Measurements from ENCODE around the gene NTNG2. TPM values are rescaled to one million over a fixed set of nuclear protein-coding genes. Genes with fewer than 3 reads are reported as not detected.

NTNG2 gene
- total and polyA plus RNA-seq, 7 donors: 0.01 to 1.3 (median 0.20) TPM

- no peak for DNase-seq
- no peak for ATAC-seq
- intact Hi-C loops (cut with DNase I): no loop called here
- Histone ChIP-seq H3K36me3 (ENCODE audit: insufficient read depth in 1 of 2, low read depth in 1 of 2) (no peaks in the 10 kb centered on the region), H3K27ac (no peak overlapping the region), H3K4me1 (no peaks in the 10 kb centered on the region), H3K4me3 (no peak overlapping the region), H3K9me3 (no peaks in the 10 kb centered on the region), H3K27me3 (ENCODE audit: insufficient read depth in 3 of 3, low read length in 2 of 3) (peaks cover 0 to 44% (median 9%) of the 10 kb centered on the region in 3 donors)
- no peak for TF ChIP-seq CTCF (IDR thresholded peaks at IDR 0.05)
- 38 to 44% (median 39%) methylated on average over 6 of the region's 6 CpGs for WGBS, 3 donors
Observed at GRCh38 chr9:132249123-132249522, 87.3 kb downstream of the NTNG2 start.

- TF ChIP-seq CTCF (IDR thresholded peaks at IDR 0.05): no peak
- peaks cover 0 to 42% (median 7%) of the 10 kb centered on the region in 3 donors for H3K27me3 ChIP-seq (ENCODE audit: insufficient read depth in 3 of 3, low read length in 2 of 3)
- intact Hi-C loops (cut with DNase I): loop anchor here (2.0 to 10.0 kb wide), 3 partner anchors 487 to 655 kb away; no protein-coding TSS in a partner anchor
- no peak overlapping the region for H3K27ac ChIP-seq
- DNase-seq: peak in 1 of 2 donors; percentile 18
- no peak for ATAC-seq
- no peaks in the 10 kb centered on the region for H3K36me3 ChIP-seq (ENCODE audit: insufficient read depth in 1 of 2, low read depth in 1 of 2)
- WGBS, 3 donors: 82 to 87% (median 83%) methylated on average over 8 of the region's 8 CpGs
- no peak overlapping the region for H3K4me3 ChIP-seq
- H3K4me1 ChIP-seq: no peaks in the 10 kb centered on the region
- H3K9me3 ChIP-seq: no peaks in the 10 kb centered on the region
Observed at GRCh38 chr9:132249690-132250089, 87.8 kb downstream of the NTNG2 start.

DNA sequence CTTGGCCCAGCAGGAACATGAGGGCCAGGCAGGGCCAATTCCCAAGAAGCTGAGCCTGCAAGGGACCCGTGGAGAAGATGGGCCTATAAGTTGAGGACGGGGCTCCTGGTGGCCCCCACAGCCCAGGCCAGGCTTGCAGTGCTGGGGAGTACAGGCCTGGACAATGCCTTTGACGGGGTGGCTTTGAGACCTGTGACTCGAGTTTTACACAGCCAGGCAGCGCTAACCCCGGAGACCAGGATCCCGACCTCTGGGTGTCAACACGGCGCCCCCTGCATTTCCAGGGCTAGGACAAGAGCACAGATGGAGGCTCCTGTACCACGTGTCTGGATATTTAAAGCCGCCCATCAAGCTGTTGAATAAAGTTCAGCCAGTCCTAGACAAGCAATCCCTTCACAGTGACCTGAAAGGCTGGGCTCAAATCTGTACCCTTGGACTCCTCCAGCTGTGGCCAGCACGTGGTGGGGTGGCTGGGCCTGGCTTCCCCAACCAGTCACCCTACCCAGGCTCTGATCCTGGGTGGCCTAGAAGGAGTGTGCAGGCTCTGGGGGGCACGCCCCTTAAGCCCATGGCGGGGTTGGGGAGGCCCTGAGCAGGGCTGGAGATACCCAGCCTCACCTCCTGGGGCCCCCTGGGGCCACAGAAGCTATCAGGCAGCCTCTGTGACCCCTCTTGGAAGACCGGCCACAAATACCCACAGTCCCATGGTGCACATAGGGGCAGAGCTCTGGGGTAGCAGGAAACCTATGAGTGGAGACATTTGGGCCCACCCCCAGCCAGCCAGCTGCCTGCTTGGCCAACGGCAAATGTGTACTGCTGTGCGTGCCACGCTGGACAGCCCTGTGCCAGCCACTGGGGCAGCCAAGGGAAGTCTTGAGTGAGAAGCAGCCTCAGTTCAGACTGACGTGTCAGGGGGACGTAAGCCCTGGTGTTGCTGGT lies 88.7 kb downstream of the NTNG2 start:
- intact Hi-C loops (cut with DNase I): loop anchor here (2.0 to 10.0 kb wide), 3 partner anchors 488 to 656 kb away; no protein-coding TSS in a partner anchor
- Histone ChIP-seq H3K4me3 (no peak overlapping the region), H3K4me1 (no peaks in the 10 kb centered on the region), H3K36me3 (ENCODE audit: insufficient read depth in 1 of 2, low read depth in 1 of 2) (no peaks in the 10 kb centered on the region), H3K27ac (no peak overlapping the region), H3K27me3 (ENCODE audit: insufficient read depth in 3 of 3, low read length in 2 of 3) (peaks cover 0 to 33% (median 9%) of the 10 kb centered on the region in 3 donors), H3K9me3 (no peaks in the 10 kb centered on the region)
- DNase-seq (peak in 1 of 2 donors; percentile 47), ATAC-seq (no peak)
- TF ChIP-seq CTCF (IDR thresholded peaks at IDR 0.05): no peak
- WGBS, 3 donors: 87 to 89% (median 88%) methylated on average over 19 to 20 of the region's 20 CpGs

DNA sequence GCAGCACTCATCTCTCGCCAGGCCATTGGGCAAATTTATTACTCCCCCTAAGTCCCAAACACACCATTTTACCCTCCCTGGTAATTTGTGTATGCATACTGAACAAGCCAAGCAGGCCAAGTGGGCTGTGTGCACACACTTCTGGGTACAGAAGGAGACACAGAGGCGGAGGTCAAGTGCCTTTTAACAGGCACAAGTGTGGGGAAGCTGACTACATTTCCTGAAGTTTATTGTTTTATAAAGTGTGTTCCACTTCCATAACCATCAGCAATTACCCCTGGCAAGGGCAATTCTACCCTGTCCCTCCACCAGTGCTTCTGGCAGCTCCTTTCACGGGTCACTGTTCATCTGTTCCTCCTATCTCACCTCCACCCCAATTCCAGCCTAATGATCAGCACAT lies 99.0 kb downstream of the NTNG2 start:
- no peaks in the 10 kb centered on the region for H3K27me3 ChIP-seq (ENCODE audit: insufficient read depth in 3 of 3, low read length in 2 of 3)
- 77 to 90% (median 82%) methylated on average over 3 of the region's 3 CpGs for WGBS, 3 donors
- H3K36me3 ChIP-seq (ENCODE audit: insufficient read depth in 1 of 2, low read depth in 1 of 2): peaks cover 7 to 49% of the 10 kb centered on the region in 2 donors
- no peak overlapping the region for H3K27ac ChIP-seq
- intact Hi-C loops (cut with DNase I): no loop called here
- H3K4me3 ChIP-seq: no peak overlapping the region
- H3K4me1 ChIP-seq: peaks cover 10% of the 10 kb centered on the region
- TF ChIP-seq CTCF (IDR thresholded peaks at IDR 0.05): no peak
- H3K9me3 ChIP-seq: no peaks in the 10 kb centered on the region
- DNase-seq (no peak), ATAC-seq (no peak)

Data from psoas muscle (tissue), 8 donors.